Testis (tissue), 2 donors: ENCODE measurements around the gene IRF5.

Source experiments
- CTCF ChIP-seq, 3 experiments: fragments of 450-650 bp in 2 of 3; fragments of 200-600 bp in 1 of 3; sonication (generic) in 1 of 3; IDR thresholded peaks; one replicate each; pipeline ENCODE4 v1.5.1; 2016 to 2019; ENCODE audit warnings: antibody characterized with exemption in 3 of 3, mild to moderate bottlenecking in 2 of 3, moderate library complexity in 1 of 3
- POLR2A ChIP-seq: fragments of 450-650 bp; IDR thresholded peaks from one replicate; pipeline ENCODE4 v1.6.1; 2017; ENCODE audit warnings: antibody characterized with exemption, mild to moderate bottlenecking, moderate library complexity

GRCh38 chr7:128899392-128899791 is 38.3 kb upstream of the IRF5 start:
- TF ChIP-seq CTCF (IDR thresholded peaks at IDR 0.05) (no peak), POLR2A (no peak)
